Muscle of leg (tissue), 11 donors: Measurements from ENCODE around the gene ALG12. TPM values are rescaled to one million over a fixed set of nuclear protein-coding genes. Genes with fewer than 3 reads are reported as not detected.

Source experiments
- DNase-seq: peaks from one replicate; pipeline ENCODE4 v3.0.0; 2013
- H3K27ac ChIP-seq: one replicate; pipeline ENCODE4 v1.5.1; 2013; ENCODE audit warnings: mild to moderate bottlenecking, low read length, control low read depth
- H3K27me3 ChIP-seq: one replicate; pipeline ENCODE4 v1.6.1; 2013; ENCODE audit warnings: low read length; ENCODE audit not compliant: control insufficient read depth, insufficient read depth
- H3K36me3 ChIP-seq: one replicate; pipeline ENCODE4 v1.6.1; 2013; ENCODE audit warnings: low read length; ENCODE audit not compliant: control insufficient read depth, insufficient read depth
- H3K4me1 ChIP-seq: one replicate; pipeline ENCODE4 v1.6.1; 2013; ENCODE audit warnings: low read length; ENCODE audit not compliant: control insufficient read depth, insufficient read depth
- H3K4me3 ChIP-seq: one replicate; pipeline ENCODE4 v1.5.1; 2013; ENCODE audit warnings: low read length, control low read depth
- H3K9me3 ChIP-seq: replicated peaks from 2 replicates; pipeline ENCODE4 v1.6.1; 2013; ENCODE audit warnings: low read depth, low read length; ENCODE audit not compliant: control insufficient read depth
- WGBS: methylation state at CpG from one replicate; pipeline ENCODE4 v1.1.5; 2013; ENCODE audit warnings: missing lambda C conversion rate; ENCODE audit not compliant: insufficient coverage; 5-methylcytosine and 5-hydroxymethylcytosine counted together
- polyA plus RNA-seq, 8 donors: library from polyadenylated mRNA; unstranded; fragments of 120-200 nt; gene quantifications; one replicate each; pipeline versions ENCODE4 v1.2.1 to v1.2.3, GENCODE V29; 2013; ENCODE audit warnings: inconsistent platforms in 1 of 8, low replicate concordance in 1 of 8; ENCODE audit not compliant: insufficient read length in 8 of 8, insufficient read depth in 1 of 8
- total RNA-seq: library from RNA; stranded (reverse); fragments of 120-200 nt; gene quantifications from one replicate; pipeline ENCODE4 v1.2.4, GENCODE V29; 2013

ALG12 gene
- total and polyA plus RNA-seq, 9 donors, result 6.6 to 19.1 (median 15.8) TPM

- 77% methylated on average over 11 of the region's 16 CpGs for WGBS
- peaks cover 68% of the 10 kb centered on the region for H3K4me1 ChIP-seq
- peaks cover 2% of the 10 kb centered on the region for H3K27me3 ChIP-seq
- H3K9me3 ChIP-seq, result no peaks in the 10 kb centered on the region
- no peak overlapping the region for H3K27ac ChIP-seq
- H3K36me3 ChIP-seq, result peaks cover 10% of the 10 kb centered on the region
- no peak overlapping the region for H3K4me3 ChIP-seq
- DNase-seq, result no peak
These were observed 40.2 kb upstream of the ALG12 start for GRCh38 chr22:49958366-49958921.

- no peak for DNase-seq
- peaks cover 5% of the 10 kb centered on the region for H3K36me3 ChIP-seq
- H3K4me1 ChIP-seq, result peaks cover 68% of the 10 kb centered on the region
- peaks cover 2% of the 10 kb centered on the region for H3K27me3 ChIP-seq
- 83% methylated on average over 6 of the region's 12 CpGs for WGBS
- H3K4me3 ChIP-seq, result no peak overlapping the region
- no peak overlapping the region for H3K27ac ChIP-seq
- no peaks in the 10 kb centered on the region for H3K9me3 ChIP-seq
These were observed 39.7 kb upstream of the ALG12 start for GRCh38 chr22:49957826-49958365.

GRCh38 chr22:49956914-49957825 is 38.9 kb upstream of the ALG12 start:
- WGBS, result 85% methylated on average over 16 of the region's 20 CpGs
- DNase-seq, result no peak
- Histone ChIP-seq H3K4me3 (no peak overlapping the region), H3K27ac (no peak overlapping the region), H3K4me1 (peaks cover 69% of the 10 kb centered on the region), H3K9me3 (no peaks in the 10 kb centered on the region), H3K27me3 (peaks cover 2% of the 10 kb centered on the region), H3K36me3 (no peaks in the 10 kb centered on the region)

- no peaks in the 10 kb centered on the region for H3K36me3 ChIP-seq
- WGBS, result 82% methylated on average over 12 of the region's 15 CpGs
- peaks cover 2% of the 10 kb centered on the region for H3K27me3 ChIP-seq
- peaks cover 71% of the 10 kb centered on the region for H3K4me1 ChIP-seq
- H3K27ac ChIP-seq, result no peak overlapping the region
- no peak for DNase-seq
- H3K9me3 ChIP-seq, result no peaks in the 10 kb centered on the region
- H3K4me3 ChIP-seq, result no peak overlapping the region
These were observed 38.2 kb upstream of the ALG12 start for GRCh38 chr22:49956418-49956770.

- Histone ChIP-seq H3K27ac (no peak overlapping the region), H3K36me3 (no peaks in the 10 kb centered on the region), H3K4me1 (peaks cover 71% of the 10 kb centered on the region), H3K4me3 (no peak overlapping the region), H3K27me3 (peaks cover 2% of the 10 kb centered on the region), H3K9me3 (no peaks in the 10 kb centered on the region)
- whole genome bisulfite sequencing, result 88% methylated on average over 22 of the region's 22 CpGs
- no peak for DNase-seq
These were observed 37.6 kb upstream of the ALG12 start for GRCh38 chr22:49955581-49956417.

- H3K9me3 ChIP-seq, result no peaks in the 10 kb centered on the region
- DNase-seq, result no peak
- 57% methylated on average over 11 of the region's 15 CpGs for WGBS
- H3K4me3 ChIP-seq, result no peak overlapping the region
- H3K27ac ChIP-seq, result no peak overlapping the region
- no peaks in the 10 kb centered on the region for H3K36me3 ChIP-seq
- H3K27me3 ChIP-seq, result peaks cover 2% of the 10 kb centered on the region
- peaks cover 71% of the 10 kb centered on the region for H3K4me1 ChIP-seq
These were observed 36.8 kb upstream of the ALG12 start for GRCh38 chr22:49954991-49955580.

GRCh38 chr22:49954354-49954753 is 36.1 kb upstream of the ALG12 start:
- Histone ChIP-seq H3K9me3 (no peaks in the 10 kb centered on the region), H3K4me3 (no peak overlapping the region), H3K4me1 (peaks cover 67% of the 10 kb centered on the region), H3K36me3 (no peaks in the 10 kb centered on the region), H3K27me3 (no peaks in the 10 kb centered on the region), H3K27ac (peak overlapping the region; percentile 29)
- peak; percentile 66 for DNase-seq
- WGBS, result 68% methylated on average over 8 of the region's 8 CpGs

- H3K4me1 ChIP-seq, result peaks cover 68% of the 10 kb centered on the region
- H3K27ac ChIP-seq, result peak overlapping the region; percentile 29
- DNase-seq, result peak; percentile 65
- WGBS, result 56% methylated on average over 14 of the region's 18 CpGs
- H3K36me3 ChIP-seq, result no peaks in the 10 kb centered on the region
- no peaks in the 10 kb centered on the region for H3K27me3 ChIP-seq
- H3K4me3 ChIP-seq, result no peak overlapping the region
- H3K9me3 ChIP-seq, result no peaks in the 10 kb centered on the region
These were observed 35.6 kb upstream of the ALG12 start for GRCh38 chr22:49953680-49954344.

- WGBS, result 85% methylated on average over 10 of the region's 20 CpGs
- Histone ChIP-seq H3K36me3 (no peaks in the 10 kb centered on the region), H3K4me1 (peaks cover 69% of the 10 kb centered on the region), H3K9me3 (no peaks in the 10 kb centered on the region), H3K27me3 (no peaks in the 10 kb centered on the region), H3K4me3 (no peak overlapping the region), H3K27ac (no peak overlapping the region)
- no peak for DNase-seq
These were observed 34.9 kb upstream of the ALG12 start for GRCh38 chr22:49953027-49953679.
